ENCODE measurements around the gene BRD4.

DNA sequence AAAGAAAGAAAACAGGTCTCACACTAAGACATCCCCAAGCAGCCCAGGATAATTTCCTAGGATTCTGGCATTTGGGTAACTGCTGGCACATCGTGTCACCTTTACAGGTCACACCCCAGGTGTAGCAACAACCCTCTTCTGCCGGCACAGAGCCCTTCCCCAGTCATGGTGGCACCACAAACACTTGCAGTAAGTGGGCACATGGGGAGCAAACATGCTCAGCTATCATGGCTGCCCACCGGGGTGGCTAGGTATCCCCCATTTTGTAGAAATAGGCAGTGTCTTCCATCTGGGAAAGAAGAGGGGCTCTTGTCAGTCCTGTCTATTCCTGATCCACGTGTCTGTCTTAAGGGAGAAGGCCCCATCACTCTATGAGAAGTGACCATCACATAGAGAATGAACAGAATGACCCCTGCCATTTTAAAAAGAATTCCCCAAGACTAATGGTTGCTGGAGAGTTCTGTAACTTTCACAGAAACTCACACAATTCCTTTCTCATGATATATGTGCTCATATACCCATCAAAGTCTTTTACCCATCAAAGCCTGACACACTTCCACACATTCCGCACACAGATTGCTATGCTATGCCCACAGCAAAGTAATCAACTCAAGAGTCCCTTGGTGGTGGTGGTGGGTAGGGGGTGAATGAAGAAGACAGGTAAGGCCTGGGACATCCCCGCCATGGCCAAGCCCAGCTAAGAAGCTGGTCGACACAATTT, 33.3 kb downstream of the BRD4 start:
- TF ChIP-seq, protein P1, sequence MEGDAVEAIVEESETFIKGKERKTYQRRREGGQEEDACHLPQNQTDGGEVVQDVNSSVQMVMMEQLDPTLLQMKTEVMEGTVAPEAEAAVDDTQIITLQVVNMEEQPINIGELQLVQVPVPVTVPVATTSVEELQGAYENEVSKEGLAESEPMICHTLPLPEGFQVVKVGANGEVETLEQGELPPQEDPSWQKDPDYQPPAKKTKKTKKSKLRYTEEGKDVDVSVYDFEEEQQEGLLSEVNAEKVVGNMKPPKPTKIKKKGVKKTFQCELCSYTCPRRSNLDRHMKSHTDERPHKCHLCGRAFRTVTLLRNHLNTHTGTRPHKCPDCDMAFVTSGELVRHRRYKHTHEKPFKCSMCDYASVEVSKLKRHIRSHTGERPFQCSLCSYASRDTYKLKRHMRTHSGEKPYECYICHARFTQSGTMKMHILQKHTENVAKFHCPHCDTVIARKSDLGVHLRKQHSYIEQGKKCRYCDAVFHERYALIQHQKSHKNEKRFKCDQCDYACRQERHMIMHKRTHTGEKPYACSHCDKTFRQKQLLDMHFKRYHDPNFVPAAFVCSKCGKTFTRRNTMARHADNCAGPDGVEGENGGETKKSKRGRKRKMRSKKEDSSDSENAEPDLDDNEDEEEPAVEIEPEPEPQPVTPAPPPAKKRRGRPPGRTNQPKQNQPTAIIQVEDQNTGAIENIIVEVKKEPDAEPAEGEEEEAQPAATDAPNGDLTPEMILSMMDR (conservative IDR thresholded peaks at IDR 0.05; ENCODE audit: low read length): no peak
- no peak for TF ChIP-seq EZH2phosphoT487 (IDR thresholded peaks at IDR 0.05; ENCODE audit: borderline replicate concordance, low read depth, low read length)

All from OCI-LY7 (cell line).